Lower lobe of right lung (tissue), 2 donors: ENCODE results near the gene WWC1. TPM values are rescaled to one million over a fixed set of nuclear protein-coding genes. Genes with fewer than 3 reads are reported as not detected.

Source experiments
- ATAC-seq, 2 donors: fragments of 200-7000 bp; cut with Tn5 transposase; one replicate each; pipeline ENCODE4 v1.9.1; 2020 to 2022; ENCODE audit warnings: mild to moderate bottlenecking in 2 of 2, moderate library complexity in 2 of 2
- DNase-seq: peaks from one replicate; pipeline ENCODE4 v3.0.0-alpha.2; 2020
- H3K27ac ChIP-seq: fragments of 200-600 bp; one replicate; pipeline ENCODE4 v1.8.0; 2022
- H3K27me3 ChIP-seq: fragments of 200-600 bp; one replicate; pipeline ENCODE4 v1.8.0; 2022; ENCODE audit warnings: low read depth
- H3K36me3 ChIP-seq: fragments of 200-600 bp; one replicate; pipeline ENCODE4 v1.8.0; 2022; ENCODE audit warnings: mild to moderate bottlenecking
- H3K4me1 ChIP-seq: fragments of 200-600 bp; one replicate; pipeline ENCODE4 v1.8.0; 2022
- H3K4me3 ChIP-seq: fragments of 200-600 bp; one replicate; pipeline ENCODE4 v1.8.0; 2022; ENCODE audit warnings: mild to moderate bottlenecking
- H3K9me3 ChIP-seq: fragments of 200-600 bp; one replicate; pipeline ENCODE4 v1.8.0; 2022
- intact Hi-C: fragments of 100-400 bp; cut with DNase I; formaldehyde crosslinking; loops from one replicate; pipeline ENCODE4 v1.11.0; 2022
- total RNA-seq: library from RNA; stranded (reverse); fragmentation: NEBNext Ultra II Directional; extraction: Animal tissue kit (Norgen Biotek cat#: 25700); gene quantifications from one replicate; pipeline ENCODE4 v1.2.1, GENCODE V29; 2021
- TF ChIP-seq, protein P1 (sequence below): fragments of 200-600 bp; IDR thresholded peaks from one replicate; pipeline ENCODE4 v1.8.0; 2022; ENCODE audit warnings: antibody characterized with exemption, mild to moderate bottlenecking
- donor health status: DM: no; HTN: yes; CAD: no; lungs with severe emphysema.

The WWC1 gene
- total RNA-seq, 1 donor from 2014 or later, result 61.9 TPM

DNA sequence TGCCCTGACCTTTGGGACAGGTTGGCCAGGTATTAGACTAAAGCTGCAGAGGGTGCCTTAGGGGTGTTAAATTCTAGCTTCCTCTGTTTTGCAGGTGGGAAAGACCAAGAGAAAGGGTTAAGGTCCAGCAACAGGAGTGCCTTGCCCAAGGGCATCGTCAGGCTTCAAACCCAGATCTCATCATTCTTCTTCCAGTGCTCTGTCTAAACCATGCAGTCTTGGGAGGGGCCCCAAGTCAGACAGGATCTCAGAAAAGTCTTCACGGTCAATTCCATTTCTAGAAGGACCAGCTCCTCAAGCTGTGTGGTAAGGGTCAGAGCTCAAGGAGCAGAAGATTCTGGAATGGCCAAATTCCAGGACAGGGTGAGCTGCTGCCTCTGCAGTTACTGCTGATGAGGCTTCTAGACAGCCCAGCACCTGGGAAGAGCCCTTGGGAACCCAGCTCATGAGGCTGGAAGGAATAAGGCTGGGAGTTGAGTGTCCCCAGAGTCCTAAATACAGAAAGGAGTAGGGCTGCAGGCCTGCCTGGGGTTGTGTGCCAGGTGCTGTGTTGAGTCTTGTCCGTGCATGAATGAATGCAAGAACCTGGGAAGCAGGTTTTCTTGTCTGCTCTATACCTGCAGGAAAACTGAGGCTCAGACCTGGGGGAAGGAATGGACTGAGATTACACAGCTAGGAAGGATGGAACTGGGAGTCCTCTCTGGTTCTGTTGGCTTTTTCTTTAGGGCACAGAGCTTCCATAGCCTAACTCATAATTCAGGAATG is 69.3 kb downstream of the WWC1 start:
- Histone ChIP-seq H3K27me3 (no peaks in the 10 kb centered on the region), H3K4me1 (peaks cover 7% of the 10 kb centered on the region), H3K4me3 (no peak overlapping the region), H3K27ac (no peak overlapping the region), H3K36me3 (no peaks in the 10 kb centered on the region), H3K9me3 (no peaks in the 10 kb centered on the region)
- DNase-seq (no peak), ATAC-seq (no peak)
- TF ChIP-seq, protein P1, sequence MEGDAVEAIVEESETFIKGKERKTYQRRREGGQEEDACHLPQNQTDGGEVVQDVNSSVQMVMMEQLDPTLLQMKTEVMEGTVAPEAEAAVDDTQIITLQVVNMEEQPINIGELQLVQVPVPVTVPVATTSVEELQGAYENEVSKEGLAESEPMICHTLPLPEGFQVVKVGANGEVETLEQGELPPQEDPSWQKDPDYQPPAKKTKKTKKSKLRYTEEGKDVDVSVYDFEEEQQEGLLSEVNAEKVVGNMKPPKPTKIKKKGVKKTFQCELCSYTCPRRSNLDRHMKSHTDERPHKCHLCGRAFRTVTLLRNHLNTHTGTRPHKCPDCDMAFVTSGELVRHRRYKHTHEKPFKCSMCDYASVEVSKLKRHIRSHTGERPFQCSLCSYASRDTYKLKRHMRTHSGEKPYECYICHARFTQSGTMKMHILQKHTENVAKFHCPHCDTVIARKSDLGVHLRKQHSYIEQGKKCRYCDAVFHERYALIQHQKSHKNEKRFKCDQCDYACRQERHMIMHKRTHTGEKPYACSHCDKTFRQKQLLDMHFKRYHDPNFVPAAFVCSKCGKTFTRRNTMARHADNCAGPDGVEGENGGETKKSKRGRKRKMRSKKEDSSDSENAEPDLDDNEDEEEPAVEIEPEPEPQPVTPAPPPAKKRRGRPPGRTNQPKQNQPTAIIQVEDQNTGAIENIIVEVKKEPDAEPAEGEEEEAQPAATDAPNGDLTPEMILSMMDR, result no peak
- intact Hi-C loops, result no loop called here

DNA sequence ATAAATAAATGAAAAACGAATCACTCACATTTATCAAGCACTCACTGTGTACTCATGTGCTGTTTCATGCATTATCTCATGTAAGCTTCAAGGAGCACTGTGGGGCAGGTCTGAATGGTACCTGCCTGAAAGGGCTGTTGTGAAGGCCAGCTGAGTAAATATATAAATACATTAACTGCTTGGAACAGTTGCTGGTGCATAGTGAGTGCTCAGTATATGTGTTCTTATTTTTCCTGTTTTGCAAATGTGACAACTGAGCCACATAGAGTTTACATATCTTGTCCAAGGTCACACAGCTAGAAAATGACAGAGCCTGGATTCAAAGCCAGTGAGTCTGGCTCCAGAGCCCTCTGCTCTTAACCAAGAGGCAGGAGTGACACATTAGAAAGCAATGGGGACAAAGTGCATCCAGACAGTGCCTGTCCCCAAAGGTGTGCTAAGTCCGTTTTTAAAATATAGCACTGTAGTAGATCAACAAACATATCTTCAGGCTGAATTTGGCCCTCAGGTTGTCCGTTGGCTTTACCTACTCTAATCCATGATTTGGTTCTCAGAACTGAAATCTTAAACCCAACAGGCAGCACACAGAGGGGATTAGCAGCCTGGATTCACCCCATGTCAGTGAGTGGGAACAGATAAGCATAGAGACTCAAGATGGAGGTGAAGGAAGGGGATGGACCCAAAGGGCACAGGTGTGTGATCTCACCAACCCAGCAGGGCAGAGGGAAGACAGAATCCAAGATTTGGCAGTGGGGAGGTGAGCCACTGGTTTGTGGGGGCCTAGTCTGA is 70.8 kb downstream of the WWC1 start:
- Histone ChIP-seq H3K4me1 (peaks cover 15% of the 10 kb centered on the region), H3K27me3 (no peaks in the 10 kb centered on the region), H3K36me3 (no peaks in the 10 kb centered on the region), H3K9me3 (no peaks in the 10 kb centered on the region), H3K4me3 (no peak overlapping the region), H3K27ac (no peak overlapping the region)
- DNase-seq, result no peak
- TF ChIP-seq, protein P1, result no peak
- ATAC-seq, result no peak
- intact Hi-C loops, result no loop called here

DNA sequence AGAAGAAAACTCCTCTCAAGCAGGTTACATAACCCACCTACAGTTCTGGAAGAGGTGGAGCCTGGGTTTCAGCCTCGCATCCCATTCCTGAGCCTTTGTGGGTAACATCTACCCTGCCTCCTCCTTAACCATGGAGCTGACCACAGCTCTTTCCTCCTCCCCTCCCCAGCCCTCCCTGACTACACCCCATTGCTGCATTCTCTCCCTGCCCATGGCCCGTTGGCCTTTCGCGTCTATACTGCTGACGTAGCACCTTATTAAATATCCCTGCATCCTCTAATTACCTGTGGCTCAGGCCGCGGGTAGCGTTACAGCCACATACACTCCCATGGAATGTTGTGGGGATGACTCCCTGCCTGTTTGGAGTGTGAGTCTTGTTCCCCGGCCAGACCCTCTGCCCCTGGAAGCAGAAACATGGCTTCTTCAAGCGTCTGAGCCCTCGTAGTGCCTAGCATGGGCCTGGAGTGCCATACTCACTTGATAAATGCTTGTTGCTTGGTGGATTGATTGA is 72.8 kb downstream of the WWC1 start:
- Histone ChIP-seq H3K27me3 (no peaks in the 10 kb centered on the region), H3K9me3 (no peaks in the 10 kb centered on the region), H3K4me1 (peaks cover 15% of the 10 kb centered on the region), H3K27ac (peak overlapping the region; percentile 18), H3K36me3 (no peaks in the 10 kb centered on the region), H3K4me3 (no peak overlapping the region)
- DNase-seq, result no peak
- intact Hi-C loops, result no loop called here
- TF ChIP-seq, protein P1, result no peak
- peak in 1 of 2 donors; percentile 13 for ATAC-seq

DNA sequence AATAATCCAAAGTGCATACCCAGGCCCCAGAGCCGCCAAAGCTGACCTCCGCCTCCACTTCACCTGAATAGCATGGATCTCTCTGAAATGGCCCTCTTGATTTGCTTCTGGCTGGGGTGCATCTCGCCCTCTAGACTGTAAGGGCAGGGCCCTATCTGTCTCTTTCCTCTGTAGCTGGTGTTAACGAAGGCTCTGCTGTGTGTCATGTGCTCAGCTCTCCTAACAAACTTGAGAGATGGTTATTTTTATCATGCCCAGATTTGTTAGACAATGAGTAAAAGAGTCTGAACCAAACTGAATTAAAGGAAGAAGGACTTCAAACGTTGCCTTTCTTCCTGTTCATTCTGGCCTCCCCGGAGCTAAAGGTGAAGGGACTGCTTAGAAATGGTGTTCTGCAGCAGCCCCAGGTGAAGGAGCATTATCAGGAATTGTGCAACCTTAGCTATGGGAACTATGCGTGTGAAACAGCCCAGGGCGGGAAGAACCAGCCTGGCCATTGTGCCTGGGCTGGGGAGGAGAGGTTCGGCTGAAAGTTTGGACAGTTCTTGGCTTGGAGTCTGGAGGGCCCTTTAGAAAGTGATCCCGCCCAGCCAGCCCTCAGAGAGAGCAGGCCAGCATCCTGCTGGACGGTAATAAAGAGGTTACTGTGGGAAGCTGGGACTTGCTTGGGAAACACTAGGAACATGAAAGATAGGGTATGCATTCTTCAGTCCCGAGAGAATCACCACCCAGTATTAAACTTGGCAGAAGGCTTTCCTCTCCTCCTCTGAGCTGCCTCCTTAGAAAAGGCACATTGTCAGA is 73.5 kb downstream of the WWC1 start:
- Histone ChIP-seq H3K4me1 (peaks cover 15% of the 10 kb centered on the region), H3K4me3 (peak overlapping the region; percentile 21), H3K27ac (peak overlapping the region; percentile 58), H3K36me3 (no peaks in the 10 kb centered on the region), H3K27me3 (no peaks in the 10 kb centered on the region), H3K9me3 (no peaks in the 10 kb centered on the region)
- ATAC-seq, result peak; percentile 90 to 93
- DNase-seq, result peak; percentile 79
- intact Hi-C loops, result no loop called here
- TF ChIP-seq, protein P1, result no peak

DNA sequence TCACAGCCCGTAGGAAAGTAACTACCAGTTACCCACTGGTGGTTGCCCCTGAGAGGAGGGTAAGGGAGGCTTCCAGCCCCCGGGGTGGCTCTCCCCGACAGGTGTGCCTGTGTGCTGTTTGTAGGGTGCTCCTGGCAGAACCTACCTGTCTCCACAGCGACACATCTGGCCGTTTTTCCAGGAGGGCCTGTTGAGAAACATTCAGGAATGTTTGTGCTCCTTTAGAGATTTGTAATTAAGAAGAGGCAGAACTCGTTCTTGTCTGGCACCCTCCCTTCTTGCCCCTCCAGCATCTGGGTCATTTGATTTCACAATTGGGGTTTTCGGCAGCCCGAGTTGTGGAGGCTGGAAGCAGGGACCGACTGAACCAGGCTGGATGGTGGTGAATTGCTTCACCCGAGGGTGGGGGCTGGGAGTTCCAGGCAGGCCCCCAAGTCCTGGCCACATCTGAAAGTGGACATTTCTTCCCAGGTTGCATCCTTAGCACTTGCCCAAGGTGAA is 74.2 kb downstream of the WWC1 start:
- Histone ChIP-seq H3K27me3 (no peaks in the 10 kb centered on the region), H3K27ac (peak overlapping the region; percentile 58), H3K4me1 (peaks cover 15% of the 10 kb centered on the region), H3K9me3 (no peaks in the 10 kb centered on the region), H3K36me3 (no peaks in the 10 kb centered on the region), H3K4me3 (peak overlapping the region; percentile 21)
- TF ChIP-seq, protein P1, result peak; percentile 27
- ATAC-seq (peak; percentile 83 to 86), DNase-seq (peak; percentile 77)
- intact Hi-C loops, result no loop called here
